IMR-90 (cell line): ENCODE results near the gene MAS1L.

Experiments used
- BHLHE40 ChIP-seq: fragments of 150-350 bp; IDR thresholded peaks from 2 replicates; pipeline ENCODE4 v1.6.1; 2016; ENCODE audit warnings: mild to moderate bottlenecking, low read depth, low read length
- CEBPB ChIP-seq: IDR thresholded peaks from 2 replicates; pipeline ENCODE4 v1.6.1; 2012; ENCODE audit warnings: low read depth, low read length, improper control_type of control experiment
- CTCF ChIP-seq: conservative IDR thresholded peaks from 2 replicates; pipeline ENCODE4 v1.5.1; 2012; ENCODE audit warnings: mild to moderate bottlenecking, low read depth, low read length, improper control_type of control experiment
- MAZ ChIP-seq: IDR thresholded peaks from 2 replicates; pipeline ENCODE4 v1.6.1; 2012; ENCODE audit warnings: low read depth, mild to moderate bottlenecking, low read length, improper control_type of control experiment, moderate library complexity, borderline replicate concordance
- MXI1 ChIP-seq: IDR thresholded peaks from 2 replicates; pipeline ENCODE4 v1.6.1; 2012; ENCODE audit warnings: low read depth, mild to moderate bottlenecking, low read length, moderate library complexity, borderline replicate concordance
- RFX5 ChIP-seq: IDR thresholded peaks from 2 replicates; pipeline ENCODE4 v1.8.0; 2012; ENCODE audit warnings: low read depth, mild to moderate bottlenecking, low read length, moderate library complexity
- USF2 ChIP-seq: fragments of 150-350 bp; IDR thresholded peaks from 2 replicates; pipeline ENCODE4 v1.6.1; 2017; ENCODE audit warnings: mild to moderate bottlenecking, antibody characterized with exemption, low read length, low read depth

- TF ChIP-seq CTCF: no peak
- TF ChIP-seq CEBPB: no peak
- no peak for TF ChIP-seq BHLHE40
- TF ChIP-seq USF2: no peak
- no peak for TF ChIP-seq RFX5
- TF ChIP-seq MAZ: no peak
- no peak for TF ChIP-seq MXI1
These were observed 22.5 kb downstream of the MAS1L start for GRCh38 chr6:29465279-29465678.
